WI38 (cell line): Measurements from ENCODE around the gene GFOD2.

Experiments used
- H3K4me3 ChIP-seq: 2 replicates; pipeline ENCODE4 v1.5.1; 2011; ENCODE audit warnings: low read depth, mild to moderate bottlenecking, control low read depth, low read length
- TF ChIP-seq, protein P1 (sequence below): IDR thresholded peaks from 2 replicates; pipeline ENCODE4 v1.5.1; 2012; ENCODE audit warnings: low read depth, mild to moderate bottlenecking, control low read depth, low read length

The GFOD2 gene

DNA sequence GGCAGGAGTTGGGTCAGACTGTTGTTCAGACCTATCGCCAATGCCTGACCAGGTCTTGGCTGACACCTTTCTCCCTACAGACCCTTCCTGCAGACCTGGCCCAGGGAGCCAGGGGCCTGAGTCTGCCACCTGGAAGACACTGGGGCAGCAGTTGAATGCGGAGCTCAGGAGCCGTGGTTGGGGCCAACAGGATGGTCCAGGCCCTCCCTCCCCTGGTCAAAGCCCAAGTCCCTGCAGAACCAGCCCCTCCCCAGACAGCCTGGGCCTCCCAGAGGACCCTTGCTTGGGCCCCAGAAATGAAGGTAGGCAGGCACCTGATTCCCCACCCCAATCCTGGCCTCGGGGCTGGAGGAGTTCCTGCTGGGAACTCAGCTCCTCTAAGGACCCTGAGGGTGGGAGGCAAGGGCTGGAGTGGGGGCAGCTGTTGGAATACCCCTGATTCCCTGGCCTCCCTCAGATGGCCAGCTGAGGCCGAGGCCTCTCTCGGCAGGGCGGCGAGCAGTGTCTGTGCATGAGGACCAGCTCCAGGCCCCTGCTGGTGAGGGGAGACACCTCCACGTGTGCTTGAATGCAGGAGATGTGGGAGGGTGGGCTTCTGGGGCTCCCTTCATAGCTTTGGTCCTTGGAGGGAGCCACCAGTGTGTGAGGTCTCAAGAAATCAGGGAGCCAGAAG is 62.6 kb downstream of the GFOD2 start:
- TF ChIP-seq, protein P1, sequence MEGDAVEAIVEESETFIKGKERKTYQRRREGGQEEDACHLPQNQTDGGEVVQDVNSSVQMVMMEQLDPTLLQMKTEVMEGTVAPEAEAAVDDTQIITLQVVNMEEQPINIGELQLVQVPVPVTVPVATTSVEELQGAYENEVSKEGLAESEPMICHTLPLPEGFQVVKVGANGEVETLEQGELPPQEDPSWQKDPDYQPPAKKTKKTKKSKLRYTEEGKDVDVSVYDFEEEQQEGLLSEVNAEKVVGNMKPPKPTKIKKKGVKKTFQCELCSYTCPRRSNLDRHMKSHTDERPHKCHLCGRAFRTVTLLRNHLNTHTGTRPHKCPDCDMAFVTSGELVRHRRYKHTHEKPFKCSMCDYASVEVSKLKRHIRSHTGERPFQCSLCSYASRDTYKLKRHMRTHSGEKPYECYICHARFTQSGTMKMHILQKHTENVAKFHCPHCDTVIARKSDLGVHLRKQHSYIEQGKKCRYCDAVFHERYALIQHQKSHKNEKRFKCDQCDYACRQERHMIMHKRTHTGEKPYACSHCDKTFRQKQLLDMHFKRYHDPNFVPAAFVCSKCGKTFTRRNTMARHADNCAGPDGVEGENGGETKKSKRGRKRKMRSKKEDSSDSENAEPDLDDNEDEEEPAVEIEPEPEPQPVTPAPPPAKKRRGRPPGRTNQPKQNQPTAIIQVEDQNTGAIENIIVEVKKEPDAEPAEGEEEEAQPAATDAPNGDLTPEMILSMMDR = no peak
- H3K4me3 ChIP-seq = no peak overlapping the region

DNA sequence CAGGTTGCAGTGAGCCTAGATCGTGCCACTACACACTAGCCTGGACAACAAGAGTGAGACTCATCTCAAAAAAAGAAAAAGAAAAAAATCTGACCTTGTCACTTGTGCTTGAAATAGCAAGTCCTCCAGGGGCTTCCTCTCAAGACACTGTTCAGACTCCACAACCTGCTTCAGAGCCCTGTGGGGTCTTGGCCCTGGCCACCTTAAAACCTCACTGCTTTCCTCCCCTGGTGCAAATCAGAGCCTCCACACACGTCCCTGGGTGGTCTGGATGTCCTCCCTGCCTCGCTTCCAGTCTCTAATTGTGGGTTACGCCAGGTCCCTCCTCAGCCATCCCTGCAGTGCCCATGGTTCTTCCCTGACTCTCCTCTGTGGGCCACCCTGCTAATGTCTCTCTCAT is 63.8 kb downstream of the GFOD2 start:
- TF ChIP-seq, protein P1 = no peak
- no peak overlapping the region for H3K4me3 ChIP-seq

DNA sequence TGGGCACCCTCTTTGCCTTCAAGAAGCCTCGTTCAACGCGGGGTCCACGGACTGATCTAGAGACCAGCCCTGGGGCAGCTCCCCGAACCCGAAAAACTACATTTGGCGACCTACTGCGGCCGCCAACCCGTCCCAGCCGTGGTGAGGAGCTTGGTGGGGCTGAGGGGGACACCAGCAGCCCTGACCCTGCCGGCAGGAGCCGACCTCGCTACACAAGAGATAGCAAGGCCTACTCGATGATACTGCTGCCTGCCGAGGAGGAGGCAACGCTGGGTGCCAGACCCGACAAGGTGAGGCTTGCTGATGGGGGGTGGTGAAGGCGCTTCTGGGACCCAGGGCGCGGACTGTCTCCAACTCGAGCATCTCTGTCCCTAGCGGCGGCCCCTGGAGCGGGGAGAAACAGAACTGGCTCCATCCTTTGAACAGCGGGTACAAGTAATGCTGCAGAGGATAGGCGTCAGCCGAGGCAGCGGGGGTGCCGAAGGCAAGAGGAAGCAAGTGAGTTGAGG is 64.7 kb downstream of the GFOD2 start:
- no peak overlapping the region for H3K4me3 ChIP-seq
- TF ChIP-seq, protein P1 = no peak

DNA sequence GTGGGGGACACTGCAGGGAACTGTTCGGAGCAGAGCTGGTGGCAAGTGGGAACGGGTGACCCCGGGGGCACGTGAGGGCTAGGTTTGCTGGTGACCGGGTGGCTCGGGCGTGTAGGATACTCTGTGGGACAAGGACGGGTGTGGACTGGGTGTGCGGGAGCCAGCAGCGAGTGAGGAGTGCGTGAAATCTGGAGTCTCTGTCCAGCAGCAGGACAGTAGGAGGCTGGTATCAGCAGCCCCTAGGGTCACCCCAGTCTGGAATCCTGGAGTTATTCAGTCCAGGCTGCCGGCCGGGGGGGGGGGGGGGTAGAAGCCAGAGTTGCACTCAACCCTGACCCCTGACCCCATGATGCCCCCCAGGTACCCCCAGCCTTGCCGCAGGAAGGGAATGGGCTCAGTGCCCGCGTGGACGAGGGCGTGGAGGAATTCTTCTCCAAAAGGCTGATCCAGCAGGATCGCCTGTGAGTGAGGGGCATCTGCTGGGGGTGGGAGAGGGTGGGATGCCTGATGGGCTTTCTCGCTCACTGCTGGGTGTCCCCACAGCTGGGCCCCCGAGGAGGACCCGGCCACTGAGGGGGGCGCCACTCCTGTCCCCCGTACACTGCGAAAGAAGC is 65.2 kb downstream of the GFOD2 start:
- peak overlapping the region; percentile 58 for H3K4me3 ChIP-seq
- TF ChIP-seq, protein P1 = no peak

DNA sequence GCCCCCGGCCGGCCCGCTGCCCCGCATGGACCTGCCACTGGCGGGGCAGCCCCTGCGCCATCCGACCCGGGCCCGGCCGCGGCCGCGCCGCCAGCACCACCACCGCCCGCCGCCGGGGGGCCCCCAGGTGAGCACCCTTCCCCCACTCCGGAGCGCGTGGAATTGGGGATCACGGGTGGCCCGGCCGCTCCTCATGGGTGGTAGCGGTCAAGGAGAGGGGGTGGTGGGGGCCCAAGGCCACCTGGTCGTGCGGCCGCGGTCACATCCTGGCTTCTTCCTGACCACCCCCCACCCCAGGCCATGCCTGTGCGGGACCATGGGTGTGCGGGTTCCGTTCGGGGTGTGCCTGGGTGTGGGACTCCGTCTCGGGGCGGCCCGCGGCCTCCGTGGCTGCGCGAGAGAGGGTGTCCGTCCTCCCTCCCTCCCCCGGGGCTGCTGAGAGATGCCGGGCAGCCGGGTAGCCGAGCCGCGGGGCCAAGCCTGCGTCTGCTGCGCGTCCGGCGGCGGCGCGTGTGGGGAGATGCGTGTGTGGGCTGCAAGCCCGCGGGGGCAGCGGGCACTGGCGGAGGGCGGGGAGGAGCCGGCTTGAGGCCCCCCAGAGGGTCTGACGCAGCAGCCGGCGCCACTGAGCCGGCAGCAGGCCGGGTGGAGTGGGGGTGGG is 65.9 kb downstream of the GFOD2 start:
- TF ChIP-seq, protein P1 = 0 out of 2 replicates have a peak, but pooled peaks have one; percentile 14
- peak overlapping the region; percentile 58 for H3K4me3 ChIP-seq

DNA sequence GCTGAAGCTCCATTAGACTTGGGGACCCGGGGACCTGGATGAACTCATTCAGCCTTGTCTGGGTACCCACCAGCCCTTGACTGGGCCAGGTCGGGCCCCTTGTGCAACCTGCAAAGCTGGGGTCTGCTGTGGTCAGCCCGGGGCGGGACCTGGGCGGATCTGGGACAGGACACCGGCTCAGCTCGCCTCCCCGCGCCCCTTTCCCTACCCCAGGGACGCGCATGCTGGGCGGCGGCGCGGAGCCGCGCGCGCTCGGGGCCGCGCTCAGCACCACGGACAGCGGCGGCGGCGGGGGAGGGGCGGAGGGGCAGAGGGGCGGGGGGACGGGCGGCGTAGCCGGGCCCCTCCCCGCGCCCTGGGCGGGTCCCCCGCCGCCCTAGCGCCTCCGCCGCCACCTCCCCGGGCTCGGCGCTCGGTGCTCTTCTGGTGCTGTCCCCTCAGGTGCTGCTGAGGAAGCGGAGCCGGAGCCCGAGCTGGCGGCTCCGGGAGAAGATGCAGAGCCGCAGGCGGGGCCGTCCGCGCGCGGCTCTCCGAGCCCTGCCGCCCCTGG is 66.5 kb downstream of the GFOD2 start:
- TF ChIP-seq, protein P1 = no peak
- H3K4me3 ChIP-seq = peak overlapping the region; percentile 58
